Coronary artery (tissue), 2 donors: ENCODE measurements around the gene NHSL2.

Experiments used
- DNase-seq: peaks from one replicate; pipeline ENCODE4 v3.0.0-alpha.2; 2017; ENCODE audit warnings: low spot score
- H3K27ac ChIP-seq, 2 donors: fragments of 200-600 bp; sonication (generic); one replicate each; pipeline ENCODE4 v1.5.1; 2016 to 2019
- H3K4me3 ChIP-seq: fragments of 200-600 bp; sonication (generic); 2 replicates; pipeline ENCODE4 v1.5.1; 2016; ENCODE audit warnings: mild to moderate bottlenecking, moderate library complexity
- CTCF ChIP-seq: fragments of 200-600 bp; sonication (generic); IDR thresholded peaks from one replicate; pipeline ENCODE4 v1.5.1; 2019; ENCODE audit warnings: antibody characterized with exemption

NHSL2 gene

GRCh38 chrX:71989768-71990426, 79.3 kb downstream of the NHSL2 start:
- TF ChIP-seq CTCF, result no peak
- Histone ChIP-seq H3K4me3 (no peak overlapping the region), H3K27ac (no peak overlapping the region)
- DNase-seq, result no peak

- Histone ChIP-seq H3K4me3 (no peak overlapping the region), H3K27ac (no peak overlapping the region)
- no peak for TF ChIP-seq CTCF
- no peak for DNase-seq
These were observed 79.9 kb downstream of the NHSL2 start for GRCh38 chrX:71990518-71990917.

GRCh38 chrX:71991164-71991563, 80.5 kb downstream of the NHSL2 start:
- no peak for DNase-seq
- no peak for TF ChIP-seq CTCF
- Histone ChIP-seq H3K4me3 (no peak overlapping the region), H3K27ac (no peak overlapping the region)

GRCh38 chrX:71992711-71993110, 82.1 kb downstream of the NHSL2 start:
- TF ChIP-seq CTCF, result no peak
- Histone ChIP-seq H3K4me3 (no peak overlapping the region), H3K27ac (no peak overlapping the region)
- no peak for DNase-seq

- H3K27ac ChIP-seq, result no peak overlapping the region
- no peak for TF ChIP-seq CTCF
- DNase-seq, result peak; percentile 60
- no peak overlapping the region for H3K4me3 ChIP-seq
These were observed 82.7 kb downstream of the NHSL2 start for GRCh38 chrX:71993371-71993770.

GRCh38 chrX:71994601-71995000, 84.0 kb downstream of the NHSL2 start:
- no peak overlapping the region for H3K27ac ChIP-seq
- H3K4me3 ChIP-seq, result no peak overlapping the region
- DNase-seq, result no peak
- no peak for TF ChIP-seq CTCF

GRCh38 chrX:71995122-71995521, 84.5 kb downstream of the NHSL2 start:
- TF ChIP-seq CTCF, result no peak
- no peak overlapping the region for H3K4me3 ChIP-seq
- DNase-seq, result no peak
- H3K27ac ChIP-seq, result no peak overlapping the region
